PC-9 (cell line): ENCODE data around the gene AMELX. TPM values are rescaled to one million over a fixed set of nuclear protein-coding genes. Genes with fewer than 3 reads are reported as not detected.

Experiments used
- BruUV-seq: library from RNA; stranded (reverse); fragments of 400-500 nt; replicated peaks from 2 replicates; lab custom pipeline; 2021; lab: Mats Ljungman, UMichigan
- CTCF ChIA-PET: fragments of 300-600 bp; sonication (Branson Sonifier 250); formaldehyde crosslinking; loops from one replicate; lab custom pipeline; 2022; ENCODE audit warnings: antibody characterized with exemption; lab: Charles Lee
- POLR2A ChIA-PET: fragments of 300-600 bp; sonication (Branson Sonifier 250); formaldehyde crosslinking; loops from one replicate; lab custom pipeline; 2022; ENCODE audit warnings: antibody characterized with exemption; ENCODE audit not compliant: unreplicated experiment; lab: Charles Lee
- DNase-seq, 2 experiments: peaks; one replicate each; pipeline versions ENCODE4 v3.0.0 to v3.0.0-alpha.2; 2015 to 2022; ENCODE audit warnings: mixed read lengths in 1 of 2
- H2AFZ ChIP-seq: fragments of 200-600 bp; sonication (generic); 2 replicates; pipeline ENCODE4 v1.8.1; 2017; ENCODE audit warnings: antibody characterized with exemption
- H3F3A ChIP-seq: fragments of 200-600 bp; sonication (generic); 2 replicates; pipeline ENCODE4 v1.8.1; 2017; ENCODE audit warnings: antibody characterized with exemption, mild to moderate bottlenecking, low read depth; ENCODE audit not compliant: insufficient read depth
- H3K27ac ChIP-seq: fragments of 200-600 bp; sonication (generic); 2 replicates; pipeline ENCODE4 v1.6.1; 2016; ENCODE audit warnings: mixed run types
- H3K27me3 ChIP-seq: fragments of 200-600 bp; sonication (generic); 2 replicates; pipeline ENCODE4 v1.6.1; 2016; ENCODE audit warnings: low read depth, mixed run types; ENCODE audit not compliant: insufficient read depth
- H3K36me3 ChIP-seq: fragments of 200-600 bp; sonication (generic); 2 replicates; pipeline ENCODE4 v1.6.1; 2016; ENCODE audit warnings: low read depth, mixed run types
- H3K4me1 ChIP-seq: fragments of 200-600 bp; sonication (generic); replicated peaks from 2 replicates; pipeline ENCODE4 v1.6.1; 2016; ENCODE audit warnings: mixed run types; ENCODE audit not compliant: insufficient read depth
- H3K4me2 ChIP-seq: fragments of 200-600 bp; sonication (generic); 2 replicates; pipeline ENCODE4 v1.6.1; 2017; ENCODE audit warnings: mixed run types
- H3K4me3 ChIP-seq: fragments of 200-600 bp; sonication (generic); 2 replicates; pipeline ENCODE4 v1.6.1; 2016; ENCODE audit warnings: mixed run types
- H3K79me2 ChIP-seq: fragments of 200-600 bp; sonication (generic); 2 replicates; pipeline ENCODE4 v1.6.1; 2017; ENCODE audit warnings: low read depth, mixed run types
- H3K9me2 ChIP-seq: fragments of 200-600 bp; sonication (generic); 2 replicates; pipeline ENCODE4 v1.8.1; 2017; ENCODE audit warnings: mild to moderate bottlenecking; ENCODE audit not compliant: insufficient read depth
- H3K9me3 ChIP-seq: fragments of 200-600 bp; sonication (generic); 2 replicates; pipeline ENCODE4 v1.8.1; 2016; ENCODE audit warnings: low read depth; ENCODE audit not compliant: insufficient read depth
- H4K20me1 ChIP-seq: fragments of 200-600 bp; sonication (generic); 2 replicates; pipeline ENCODE4 v1.8.1; 2017; ENCODE audit not compliant: insufficient read depth
- EZH2 ChIP-seq: fragments of 200-600 bp; sonication (generic); IDR thresholded peaks from 2 replicates; pipeline ENCODE4 v1.8.0; 2017; ENCODE audit warnings: antibody characterized with exemption, low read depth
- intact Hi-C: fragments of 100-400 bp; cut with micrococcal nuclease; formaldehyde crosslinking; loops from one replicate; pipeline ENCODE4 v1.10.0; 2022; ENCODE audit not compliant: unreplicated experiment
- total RNA-seq: library from RNA; stranded (reverse); gene quantifications from 2 replicates; pipeline ENCODE4 v1.2.3, GENCODE V29; 2021
- TF ChIP-seq, protein P1 (sequence below): fragments of 200-600 bp; sonication (generic); conservative IDR thresholded peaks from 2 replicates; pipeline ENCODE4 v1.6.1; 2017; ENCODE audit warnings: mixed run types, antibody characterized with exemption, mild to moderate bottlenecking, moderate library complexity

AMELX gene
- total RNA-seq, 1 experiment from 2014 or later = not detected

- Histone ChIP-seq H3F3A (no peaks in the 10 kb centered on the region), H3K9me3 (no peaks in the 10 kb centered on the region), H3K27me3 (0 out of 2 replicates have a peak, but pooled peaks cover 2% of the 10 kb centered on the region), H3K27ac (no peak overlapping the region), H3K9me2 (no peaks in the 10 kb centered on the region), H3K36me3 (no peaks in the 10 kb centered on the region), H2AFZ (no peak overlapping the region), H3K4me2 (no peak overlapping the region), H3K4me1 (no peaks in the 10 kb centered on the region), H3K4me3 (no peak overlapping the region), H3K79me2 (no peaks in the 10 kb centered on the region), H4K20me1 (no peaks in the 10 kb centered on the region)
- ChIA-PET POLR2A (no interaction called here), CTCF (no interaction called here)
- TF ChIP-seq, protein P1, sequence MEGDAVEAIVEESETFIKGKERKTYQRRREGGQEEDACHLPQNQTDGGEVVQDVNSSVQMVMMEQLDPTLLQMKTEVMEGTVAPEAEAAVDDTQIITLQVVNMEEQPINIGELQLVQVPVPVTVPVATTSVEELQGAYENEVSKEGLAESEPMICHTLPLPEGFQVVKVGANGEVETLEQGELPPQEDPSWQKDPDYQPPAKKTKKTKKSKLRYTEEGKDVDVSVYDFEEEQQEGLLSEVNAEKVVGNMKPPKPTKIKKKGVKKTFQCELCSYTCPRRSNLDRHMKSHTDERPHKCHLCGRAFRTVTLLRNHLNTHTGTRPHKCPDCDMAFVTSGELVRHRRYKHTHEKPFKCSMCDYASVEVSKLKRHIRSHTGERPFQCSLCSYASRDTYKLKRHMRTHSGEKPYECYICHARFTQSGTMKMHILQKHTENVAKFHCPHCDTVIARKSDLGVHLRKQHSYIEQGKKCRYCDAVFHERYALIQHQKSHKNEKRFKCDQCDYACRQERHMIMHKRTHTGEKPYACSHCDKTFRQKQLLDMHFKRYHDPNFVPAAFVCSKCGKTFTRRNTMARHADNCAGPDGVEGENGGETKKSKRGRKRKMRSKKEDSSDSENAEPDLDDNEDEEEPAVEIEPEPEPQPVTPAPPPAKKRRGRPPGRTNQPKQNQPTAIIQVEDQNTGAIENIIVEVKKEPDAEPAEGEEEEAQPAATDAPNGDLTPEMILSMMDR = no peak
- TF ChIP-seq EZH2 = no peak
- BruUV-seq = no TSS peak
- intact Hi-C loops = no loop called here
- no peak for DNase-seq
Observed at GRCh38 chrX:11321986-11322385, 28.8 kb downstream of the AMELX start.

DNA sequence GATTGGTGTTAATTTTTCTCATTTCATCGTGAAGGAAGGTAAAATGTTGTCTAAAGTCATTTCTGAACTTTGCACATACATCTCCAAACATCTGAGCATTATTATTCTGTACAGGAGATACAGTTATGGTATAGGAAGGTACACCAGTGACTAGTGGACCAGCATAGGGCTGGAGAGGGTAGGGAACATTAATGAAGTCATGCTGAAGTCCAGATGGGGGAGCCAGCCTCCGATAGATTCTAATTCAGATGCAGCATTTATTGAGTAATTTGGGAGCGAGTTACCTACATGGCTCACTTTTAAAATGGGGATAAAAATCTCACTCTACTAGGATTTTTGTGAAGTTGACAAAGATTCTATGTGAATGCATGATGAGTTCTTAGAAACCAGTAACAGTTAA is 34.9 kb downstream of the AMELX start:
- CTCF ChIA-PET = no interaction called here
- no peak for DNase-seq
- Histone ChIP-seq H2AFZ (no peak overlapping the region), H4K20me1 (no peaks in the 10 kb centered on the region), H3K36me3 (no peaks in the 10 kb centered on the region), H3K4me2 (no peak overlapping the region), H3K79me2 (no peaks in the 10 kb centered on the region), H3K27ac (no peak overlapping the region), H3K9me2 (no peaks in the 10 kb centered on the region), H3K4me1 (no peaks in the 10 kb centered on the region), H3K27me3 (no peaks in the 10 kb centered on the region), H3K9me3 (no peaks in the 10 kb centered on the region), H3K4me3 (no peak overlapping the region), H3F3A (no peaks in the 10 kb centered on the region)
- POLR2A ChIA-PET = no interaction called here
- intact Hi-C loops = no loop called here
- no TSS peak for BruUV-seq
- no peak for TF ChIP-seq EZH2
- TF ChIP-seq, protein P1 = no peak

DNA sequence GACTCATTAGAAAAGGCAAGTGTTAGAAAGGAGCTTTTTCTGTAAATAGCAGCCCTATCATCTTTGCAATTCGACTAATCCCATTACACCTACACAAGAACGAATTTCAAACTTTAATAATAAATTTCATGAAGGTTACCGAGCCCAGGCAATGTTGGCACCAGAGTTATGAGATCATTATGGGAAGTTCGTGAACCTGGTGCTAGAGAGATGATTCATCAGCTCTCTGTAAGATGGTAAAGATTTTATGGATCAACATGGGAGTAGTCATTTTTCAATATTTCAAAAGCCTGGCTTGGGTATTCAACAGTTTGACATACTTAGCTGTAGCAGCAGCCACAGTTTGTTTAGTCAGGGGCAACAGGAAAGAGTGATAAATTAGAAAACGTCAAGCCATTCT is 35.8 kb downstream of the AMELX start:
- POLR2A ChIA-PET = no interaction called here
- Histone ChIP-seq H3K27ac (no peak overlapping the region), H3K79me2 (no peaks in the 10 kb centered on the region), H3F3A (no peaks in the 10 kb centered on the region), H3K4me2 (no peak overlapping the region), H3K27me3 (no peaks in the 10 kb centered on the region), H3K36me3 (no peaks in the 10 kb centered on the region), H4K20me1 (no peaks in the 10 kb centered on the region), H2AFZ (no peak overlapping the region), H3K4me3 (no peak overlapping the region), H3K4me1 (no peaks in the 10 kb centered on the region), H3K9me3 (no peaks in the 10 kb centered on the region), H3K9me2 (no peaks in the 10 kb centered on the region)
- no peak for DNase-seq
- CTCF ChIA-PET = no interaction called here
- BruUV-seq = no TSS peak
- intact Hi-C loops = no loop called here
- TF ChIP-seq, protein P1 = no peak
- no peak for TF ChIP-seq EZH2
